Neural cell (in vitro differentiated cells): ENCODE data around the gene SEC14L1.

Experiments used
- CTCF ChIP-seq: fragments of 450-650 bp; IDR thresholded peaks from 2 replicates; pipeline ENCODE4 v1.5.1; 2014; ENCODE audit warnings: antibody characterized with exemption, mild to moderate bottlenecking, moderate library complexity; ENCODE audit not compliant: poor library complexity, severe bottlenecking
- EP300 ChIP-seq: fragments of 450-650 bp; conservative IDR thresholded peaks from 2 replicates; pipeline ENCODE4 v1.6.1; 2014; ENCODE audit warnings: antibody characterized with exemption, mild to moderate bottlenecking, moderate library complexity; ENCODE audit not compliant: poor library complexity, severe bottlenecking
- EZH2 ChIP-seq: fragments of 200-600, 300-800 bp; shearing (Covaris generic), sonication (generic); IDR thresholded peaks from 2 replicates; pipeline ENCODE4 v1.6.1; 2014; ENCODE audit warnings: antibody characterized with exemption, low read length, borderline replicate concordance, mild to moderate bottlenecking; ENCODE audit not compliant: insufficient read depth, poor library complexity, severe bottlenecking
- POLR2AphosphoS5 ChIP-seq: IDR thresholded peaks from 2 replicates; pipeline ENCODE4 v1.6.1; 2012
- RAD21 ChIP-seq: fragments of 450-650 bp; conservative IDR thresholded peaks from 2 replicates; pipeline ENCODE4 v1.6.1; 2014; ENCODE audit warnings: antibody characterized with exemption, mild to moderate bottlenecking, moderate library complexity
- REST ChIP-seq: IDR thresholded peaks from 2 replicates; pipeline ENCODE4 v1.6.1; 2012; ENCODE audit warnings: borderline replicate concordance
- SMC3 ChIP-seq: fragments of 450-650 bp; conservative IDR thresholded peaks from 2 replicates; pipeline ENCODE4 v1.6.1; 2014; ENCODE audit warnings: antibody characterized with exemption, mild to moderate bottlenecking, moderate library complexity; ENCODE audit not compliant: poor library complexity

- no peak for TF ChIP-seq EZH2
- TF ChIP-seq CTCF = no peak
- TF ChIP-seq REST = no peak
- TF ChIP-seq RAD21 = no peak
- TF ChIP-seq SMC3 = no peak
- no peak for TF ChIP-seq POLR2AphosphoS5
- no peak for TF ChIP-seq EP300
Observed at GRCh38 chr17:77234695-77235094, 93.9 kb downstream of the SEC14L1 start.
